HG02759 (cell line): ENCODE results near the gene FAM83E.
"Not testable (repeated sequence)": the region's sequence is repeated elsewhere in the genome, so short reads cannot be mapped to it uniquely, and the experiment has no call there.

Experiments
- ATAC-seq: cut with Tn5 transposase; IDR thresholded peaks from one replicate; pipeline ENCODE4 v1.9.1; 2021; ENCODE audit warnings: mild to moderate bottlenecking, moderate library complexity; ENCODE audit not compliant: unreplicated experiment

The FAM83E gene

GRCh38 chr19:48641850-48642249, 27.0 kb upstream of the FAM83E start:
- ATAC-seq = no peak

DNA sequence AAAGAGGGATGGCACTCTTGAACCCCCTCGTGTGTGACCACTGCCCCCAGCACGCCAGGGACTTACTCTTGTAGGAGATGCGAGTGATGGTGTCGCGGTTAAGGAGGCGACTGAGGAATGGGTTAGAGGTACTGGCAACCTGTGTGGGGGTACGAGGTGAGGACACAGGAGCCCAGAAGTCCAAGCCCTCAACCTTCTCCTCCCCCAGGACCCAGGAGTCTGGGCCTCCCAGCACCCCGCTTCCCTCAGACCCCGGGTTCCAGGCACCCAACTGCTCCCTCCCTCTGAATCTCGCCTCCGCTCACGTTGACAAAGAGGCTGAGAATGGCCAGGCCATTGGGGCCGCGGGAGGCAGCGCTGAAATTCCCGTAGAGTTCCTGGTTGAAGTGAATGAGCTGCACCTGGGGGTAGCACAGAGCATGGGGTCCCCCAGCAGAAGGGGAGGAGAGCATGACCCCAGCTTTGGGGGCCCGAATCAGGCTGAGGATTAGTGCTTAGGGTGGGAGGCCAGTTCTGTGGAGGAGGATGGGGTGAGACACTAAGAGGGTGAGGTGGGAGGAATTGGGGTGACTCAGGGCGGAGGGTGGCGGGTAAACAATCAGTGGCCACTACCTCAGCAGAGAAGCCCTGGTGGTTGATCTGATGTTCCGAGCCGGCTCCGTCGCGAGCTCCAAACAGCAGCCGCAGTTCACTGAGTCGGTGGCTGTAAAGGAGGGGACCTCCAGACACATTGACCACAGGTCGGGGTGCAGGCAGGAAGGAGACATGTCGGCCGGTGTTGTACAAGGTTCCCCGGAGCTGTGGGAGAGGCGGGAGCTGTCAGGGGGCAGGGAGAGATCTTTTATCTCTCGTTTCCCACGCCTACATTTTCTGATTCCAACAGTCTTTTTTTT, 24.9 kb upstream of the FAM83E start:
- no peak for ATAC-seq

DNA sequence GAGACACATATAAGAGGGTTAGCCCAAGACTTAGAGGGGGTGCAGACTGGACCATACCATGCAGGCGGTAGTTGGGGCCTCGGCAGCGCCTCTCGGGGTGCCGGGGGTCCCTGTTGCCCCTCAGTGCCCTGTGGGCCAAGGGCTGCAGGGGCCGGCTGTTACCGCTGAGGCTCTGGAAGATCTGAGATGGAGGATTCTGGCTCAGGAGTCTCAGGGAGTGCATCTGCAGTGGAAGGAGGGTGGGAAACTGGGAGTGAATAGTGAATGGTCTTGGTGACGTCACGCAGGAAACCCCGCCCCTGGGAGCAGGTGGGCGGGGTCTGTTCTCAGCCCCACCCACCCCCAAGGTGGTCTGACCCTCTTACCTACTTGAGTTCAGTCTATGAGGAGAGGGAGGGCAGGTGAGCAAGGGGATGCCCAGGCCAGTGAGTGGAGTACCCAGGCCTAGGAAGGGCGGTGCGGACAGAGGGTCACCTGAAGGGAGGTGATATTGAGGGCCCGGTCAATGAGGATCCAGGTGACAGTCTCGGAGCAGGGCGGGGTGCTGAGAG, 24.0 kb upstream of the FAM83E start:
- no peak for ATAC-seq

DNA sequence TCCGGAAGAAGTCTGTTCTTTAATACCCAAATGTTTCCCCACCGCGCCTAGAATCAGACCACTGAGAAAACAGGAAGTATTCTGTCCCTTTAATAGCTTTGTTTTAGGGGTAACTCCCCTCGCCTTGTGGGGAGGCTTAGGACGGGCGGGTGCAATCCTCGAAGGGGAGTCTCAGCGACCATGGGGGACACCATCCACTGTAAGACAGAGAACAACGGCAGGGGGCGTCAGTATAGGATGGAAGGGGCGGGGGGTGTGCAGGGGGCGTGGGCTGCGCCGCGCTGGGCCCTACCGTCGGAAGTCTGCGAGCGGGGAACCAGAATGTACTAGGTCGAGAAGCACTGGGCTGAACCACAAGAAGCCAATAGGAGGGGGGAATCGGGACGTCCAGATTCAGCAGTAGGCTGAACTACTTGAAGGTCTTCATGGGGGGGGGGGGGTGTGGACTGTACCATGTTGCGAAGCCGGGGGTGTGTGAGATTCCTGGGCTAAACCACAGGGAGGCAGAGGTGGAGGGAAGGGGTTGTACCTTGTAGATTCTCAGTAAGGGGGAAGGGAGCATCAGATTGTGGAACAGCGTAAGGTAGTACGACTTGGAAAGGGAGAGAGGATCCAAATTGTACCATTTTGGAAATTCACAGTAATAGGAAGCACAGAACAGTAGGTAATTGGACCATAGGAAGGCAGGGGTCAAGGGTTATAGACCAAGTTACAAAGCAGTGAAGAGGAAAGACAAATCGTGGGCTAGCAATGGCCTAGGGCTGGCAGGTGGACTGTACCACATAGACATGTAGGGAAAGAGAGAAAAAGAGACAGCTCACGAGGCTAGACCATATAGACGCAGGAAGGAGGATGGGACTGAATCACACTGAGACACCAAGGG, 23.3 kb upstream of the FAM83E start:
- peak; percentile 14 for ATAC-seq

GRCh38 chr19:48637449-48637947, 22.6 kb upstream of the FAM83E start:
- ATAC-seq = peak; percentile 77

GRCh38 chr19:48636859-48637448, 22.1 kb upstream of the FAM83E start, which contains the start of gene DBP:
DBP (minus strand) TSS chr19:48637379; CDS start chr19:48636994, 385 bp downstream.
- no peak for ATAC-seq

DNA sequence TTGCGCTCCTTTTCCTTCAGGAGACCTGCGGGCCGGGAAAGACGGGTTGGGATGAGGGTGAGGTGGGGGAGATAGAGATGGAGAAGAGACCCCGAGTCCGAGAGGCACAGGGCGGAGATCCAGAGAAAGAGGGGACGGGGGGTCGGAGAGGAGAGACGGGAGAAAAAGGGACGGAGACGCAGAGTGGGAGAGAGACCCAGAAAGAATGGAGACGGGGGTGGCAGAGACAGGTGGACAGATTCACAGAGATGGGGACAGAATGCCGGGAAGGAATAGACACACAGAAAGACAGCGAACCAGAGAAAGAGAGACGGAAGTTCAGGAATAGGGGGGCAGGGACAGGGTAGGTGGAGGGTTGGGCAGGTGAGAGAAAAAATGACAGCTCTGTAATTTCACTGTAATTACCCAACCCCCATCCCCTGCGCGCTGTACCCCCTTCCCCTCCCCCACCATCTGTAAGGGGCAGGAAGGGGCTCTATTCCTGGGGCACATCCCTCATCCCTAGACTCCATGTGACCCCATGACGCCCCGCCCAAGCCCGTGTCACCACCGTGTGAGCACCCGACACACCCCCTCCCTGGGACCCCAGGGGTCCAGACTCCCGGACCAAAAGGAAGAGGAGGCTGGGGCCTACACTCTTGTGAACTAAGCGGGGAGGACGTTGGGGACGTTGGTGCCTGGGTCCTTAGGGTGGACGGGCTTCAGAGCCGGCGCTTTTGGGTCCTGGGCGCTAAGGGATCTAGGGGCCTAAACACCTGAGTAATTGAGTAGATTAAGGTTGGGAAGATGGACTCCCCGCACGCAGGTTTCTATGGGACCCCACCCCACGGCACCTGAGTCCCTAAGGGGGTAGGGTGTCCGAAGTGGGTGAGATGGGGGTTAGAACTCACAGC, 21.3 kb upstream of the FAM83E start:
- ATAC-seq = no peak

DNA sequence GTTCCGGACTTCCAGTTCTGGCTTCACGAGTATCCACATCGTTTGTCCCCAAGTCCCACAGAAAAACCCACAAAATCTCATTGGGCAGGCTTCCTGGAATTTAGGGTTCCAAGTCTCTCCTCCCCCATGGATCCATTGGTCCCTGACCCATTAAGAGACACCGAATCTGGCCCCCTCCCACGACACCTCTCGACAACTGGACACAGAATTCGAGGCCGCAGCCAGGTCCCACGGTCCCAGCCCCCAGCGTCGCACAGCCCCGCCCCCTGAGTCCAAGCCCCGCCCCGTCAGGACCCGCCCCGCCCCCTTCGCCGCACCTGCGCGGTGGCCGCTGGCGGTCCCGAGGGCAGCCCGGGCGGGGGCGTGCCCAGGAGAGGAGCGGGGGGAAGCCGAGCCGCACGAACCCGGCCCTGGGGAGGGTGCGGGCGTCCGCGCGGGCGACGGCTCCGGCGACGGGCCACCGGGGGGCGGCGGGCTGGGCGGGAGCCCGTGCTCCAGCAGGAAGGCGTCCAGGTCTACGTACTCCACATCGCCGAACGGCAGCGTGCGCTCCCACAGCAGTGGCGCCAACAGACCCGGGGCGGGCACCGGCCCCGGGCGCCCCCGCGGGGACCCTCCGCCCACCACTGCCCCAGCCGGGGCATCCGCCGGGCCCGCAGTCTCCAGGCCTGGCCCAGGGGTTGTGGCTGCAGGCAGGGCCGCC, 20.5 kb upstream of the FAM83E start:
- peak; percentile 18 for ATAC-seq

DNA sequence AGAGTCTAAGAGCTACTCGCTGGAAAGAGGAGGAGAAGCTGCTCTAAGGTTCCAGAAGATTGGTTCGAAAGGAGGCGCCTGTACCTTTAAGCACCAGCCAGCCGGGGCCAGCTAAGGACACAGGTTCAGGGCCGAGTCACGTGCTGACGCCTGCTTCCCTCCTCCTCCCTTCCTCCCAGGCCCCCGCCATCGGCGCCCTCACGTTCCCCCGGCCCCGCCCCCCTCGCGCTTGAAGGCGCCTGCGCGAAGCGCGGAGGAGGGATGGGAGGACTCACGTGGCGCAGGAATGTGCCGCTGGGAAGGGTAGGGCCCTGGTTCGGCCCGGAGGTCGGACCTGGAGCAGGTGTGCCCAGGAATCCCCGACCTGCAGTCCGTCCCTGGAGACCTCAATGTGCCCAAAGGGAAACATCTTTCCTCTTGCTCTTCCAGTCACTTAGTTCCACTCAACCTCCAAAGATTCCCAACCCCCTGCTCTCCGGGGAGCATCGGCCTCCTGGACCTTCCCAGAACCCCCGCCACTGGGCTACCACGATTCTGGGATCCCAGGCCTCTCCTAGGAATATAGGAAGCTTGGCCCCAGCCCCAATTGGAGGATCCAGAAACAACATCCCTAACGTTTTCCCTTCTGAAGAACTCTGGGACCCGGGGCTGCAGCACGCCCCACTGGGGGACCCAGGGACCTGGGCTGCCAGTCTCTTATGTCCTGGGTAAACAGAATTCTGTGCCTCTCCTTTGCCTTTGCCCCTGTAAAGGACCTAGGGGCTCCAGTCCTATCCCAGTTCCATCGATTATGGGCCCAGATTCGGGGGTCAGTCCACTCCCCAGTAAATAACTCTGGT, 19.8 kb upstream of the FAM83E start:
- peak; percentile 43 for ATAC-seq

- ATAC-seq = no peak
These were observed 19.1 kb upstream of the FAM83E start for GRCh38 chr19:48634036-48634342.

DNA sequence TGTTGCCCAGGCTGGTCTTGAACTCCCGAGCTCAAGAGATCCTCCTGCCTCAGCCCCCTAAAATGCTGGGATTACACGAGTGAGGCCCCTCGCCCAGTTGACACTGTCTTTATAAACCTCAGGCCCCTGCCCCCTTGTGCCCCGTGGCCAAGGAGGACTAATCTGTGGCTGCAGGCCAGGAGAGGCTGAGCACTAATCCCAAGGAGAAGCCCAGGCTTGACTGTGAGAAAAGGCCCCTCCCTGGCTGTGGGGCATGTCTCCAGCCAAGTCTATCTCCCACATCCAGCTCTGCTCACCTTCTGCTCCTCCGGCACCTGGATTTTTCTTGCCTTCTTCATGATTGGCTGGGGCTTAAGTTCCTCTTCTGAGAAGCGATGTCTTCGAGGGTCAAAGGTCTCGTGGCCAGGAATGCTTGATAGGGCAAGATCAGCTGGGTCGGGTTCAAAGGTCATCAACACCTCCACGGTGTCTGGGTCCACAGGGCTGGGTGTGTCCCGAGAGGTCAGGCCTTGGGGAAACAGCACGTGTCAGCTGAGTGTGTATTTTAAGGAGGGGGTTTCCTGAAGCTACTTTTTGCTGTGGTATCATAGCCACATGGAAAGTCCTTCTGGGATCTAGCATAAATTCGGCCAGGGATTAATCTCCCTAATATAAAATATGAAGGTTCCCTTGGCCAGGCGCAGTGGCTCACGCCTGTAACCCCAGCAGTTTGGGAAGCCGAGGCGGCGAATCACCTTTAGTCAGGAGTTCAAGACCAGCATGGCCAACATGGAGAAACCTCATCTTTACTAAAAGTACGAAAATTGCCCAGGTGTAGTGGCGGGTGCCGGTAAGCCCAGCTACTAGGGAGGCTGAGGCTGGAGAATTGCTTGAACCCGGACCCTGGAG, 18.5 kb upstream of the FAM83E start:
- ATAC-seq = no peak

DNA sequence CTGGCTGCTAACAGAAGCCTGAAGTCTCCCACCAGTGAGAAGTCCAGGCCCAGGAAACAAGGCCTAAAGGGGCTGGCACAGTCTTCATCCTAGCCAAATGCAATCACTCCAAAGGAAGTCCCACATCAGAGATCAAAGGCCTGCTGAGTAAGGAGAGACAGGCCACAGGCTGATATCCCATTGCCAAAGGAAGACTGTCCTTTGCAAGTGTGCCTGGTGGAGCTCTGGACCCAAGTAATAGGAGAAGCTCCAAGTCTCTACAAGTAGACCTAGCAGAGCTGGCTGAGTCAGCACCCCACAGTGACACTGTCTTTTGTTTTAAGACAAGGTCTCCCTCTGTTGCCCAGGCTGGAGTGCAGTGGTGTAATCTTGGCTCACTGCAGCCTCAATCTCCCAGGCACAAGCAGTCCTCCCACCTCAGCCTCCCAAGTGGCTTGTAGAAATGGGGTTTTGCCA, 17.8 kb upstream of the FAM83E start:
- no peak for ATAC-seq

GRCh38 chr19:48632286-48632685, 17.4 kb upstream of the FAM83E start:
- not testable (repeated sequence) for ATAC-seq

DNA sequence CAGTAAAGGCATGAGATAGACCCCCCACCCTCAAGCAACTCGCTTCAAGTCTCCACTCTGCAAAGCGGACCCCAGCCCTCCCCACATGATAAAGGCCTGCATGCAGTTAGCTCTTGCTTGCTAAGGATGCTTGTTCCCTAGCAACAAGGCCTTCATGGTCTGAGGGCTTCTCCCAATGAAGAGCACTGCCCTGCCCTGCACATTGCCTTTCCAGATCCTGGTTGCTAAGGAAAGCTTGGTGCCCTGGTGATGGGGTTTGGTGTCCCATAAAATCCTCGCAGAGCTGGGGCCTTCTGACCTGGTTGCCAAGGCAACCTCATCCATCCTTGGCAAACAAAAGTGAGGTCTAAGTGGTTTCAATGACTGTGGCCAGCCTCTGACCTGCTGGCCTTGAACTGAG, 16.3 kb upstream of the FAM83E start:
- no peak for ATAC-seq

DNA sequence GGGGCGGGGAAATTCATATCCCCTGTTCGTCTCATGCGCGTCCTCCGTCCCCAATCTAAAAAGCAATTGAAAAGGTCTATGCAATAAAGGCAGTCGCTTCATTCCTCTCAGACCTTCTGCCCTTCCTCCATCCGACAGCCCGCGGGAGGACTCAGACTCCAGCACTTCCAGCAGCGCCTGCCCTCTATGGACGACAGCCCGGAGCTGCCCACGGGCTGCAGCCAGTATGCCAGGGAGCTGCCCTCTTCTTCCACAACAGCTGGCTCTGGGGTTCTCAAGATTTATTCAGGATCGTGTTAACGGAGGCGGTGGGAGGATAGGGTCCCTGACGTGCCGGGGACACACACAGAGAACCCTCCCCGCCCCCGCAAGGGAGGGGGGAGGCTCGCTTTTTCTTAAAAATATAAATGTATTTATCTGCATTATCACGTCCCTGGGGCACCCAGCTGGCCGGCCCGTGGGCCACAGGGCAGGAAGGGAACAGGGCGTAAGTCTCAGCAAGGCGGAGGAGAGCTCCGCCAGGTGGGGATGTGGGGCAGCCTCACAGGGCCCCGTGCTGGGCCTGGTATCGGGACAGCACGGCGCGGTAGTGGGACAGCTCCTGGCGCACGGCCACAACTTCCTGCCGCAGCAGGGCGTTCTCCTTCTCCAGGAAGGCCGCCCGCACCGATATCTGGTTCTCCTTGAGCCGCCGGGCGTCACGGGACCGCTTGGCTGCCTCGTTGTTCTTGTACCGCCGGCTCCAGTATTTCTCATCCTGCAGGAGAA, 15.6 kb upstream of the FAM83E start:
- ATAC-seq = no peak

DNA sequence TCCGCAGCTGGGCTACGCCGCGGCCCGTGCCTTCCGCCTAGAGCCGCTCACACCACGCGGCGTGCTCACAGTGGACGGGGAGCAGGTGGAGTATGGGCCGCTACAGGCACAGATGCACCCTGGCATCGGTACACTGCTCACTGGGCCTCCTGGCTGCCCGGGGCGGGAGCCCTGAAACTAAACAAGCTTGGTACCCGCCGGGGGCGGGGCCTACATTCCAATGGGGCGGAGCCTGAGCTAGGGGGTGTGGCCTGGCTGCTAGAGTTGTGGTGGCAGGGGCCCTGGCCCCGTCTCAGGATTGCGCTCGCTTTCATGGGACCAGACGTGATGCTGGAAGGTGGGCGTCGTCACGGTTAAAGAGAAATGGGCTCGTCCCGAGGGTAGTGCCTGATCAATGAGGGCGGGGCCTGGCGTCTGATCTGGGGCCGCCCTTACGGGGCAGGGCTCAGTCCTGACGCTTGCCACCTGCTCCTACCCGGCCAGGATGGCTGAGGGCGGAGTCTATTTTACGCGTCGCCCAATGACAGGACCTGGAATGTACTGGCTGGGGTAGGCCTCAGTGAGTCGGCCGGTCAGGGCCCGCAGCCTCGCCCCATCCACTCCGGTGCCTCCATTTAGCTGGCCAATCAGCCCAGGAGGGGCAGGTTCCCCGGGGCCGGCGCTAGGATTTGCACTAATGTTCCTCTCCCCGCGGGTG, 14.9 kb upstream of the FAM83E start:
- no peak for ATAC-seq
